Measurements from ENCODE around the gene OOSP1.
"Not testable (repeated sequence)": the region's sequence is repeated elsewhere in the genome, so short reads cannot be mapped to it uniquely, and the experiment has no call there.

The OOSP1 gene

DNA sequence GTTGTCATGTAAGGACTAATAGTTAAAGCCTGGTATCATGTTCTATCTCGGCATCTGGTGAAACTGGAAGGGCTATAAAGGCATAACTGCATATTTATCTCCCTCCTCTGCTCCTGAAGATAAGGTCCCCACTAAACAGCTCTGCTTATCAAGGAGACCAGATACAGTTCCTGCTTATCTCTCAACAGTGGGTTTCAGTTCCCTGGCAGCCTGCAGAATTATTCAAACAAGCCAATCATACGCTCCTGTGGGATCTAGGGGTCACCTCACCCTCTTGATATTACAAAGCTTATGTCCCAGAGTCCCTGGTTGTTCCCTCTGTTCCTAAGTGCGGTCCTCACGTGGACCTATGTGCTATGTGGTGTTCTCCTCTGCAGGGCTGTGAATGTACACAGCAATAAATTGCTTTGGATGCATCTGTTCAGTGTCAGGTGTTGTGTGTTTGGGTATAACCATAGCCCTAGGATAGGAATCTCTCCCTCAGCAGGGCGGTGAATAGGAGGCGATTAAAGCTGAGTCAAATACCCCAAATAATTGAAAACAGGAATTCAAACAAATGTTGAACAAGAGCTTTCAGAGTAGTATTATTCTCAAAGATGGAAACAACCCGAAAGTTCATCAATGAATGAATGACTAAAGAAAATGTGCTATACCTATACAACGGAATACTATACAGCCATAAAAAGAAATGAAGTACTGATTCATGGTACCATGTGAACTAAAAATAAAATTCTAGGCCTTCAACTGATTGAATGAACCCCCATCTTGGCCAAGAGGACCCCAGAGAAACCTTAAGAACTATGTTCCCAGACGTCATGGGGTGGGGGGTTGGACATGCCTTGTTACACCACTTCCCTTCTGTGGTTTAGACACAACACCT lies 22.5 kb downstream of the OOSP1 start:
- no peak for DNase-seq (ENCODE audit: low read depth in 1 of 2, low spot score in 1 of 2)

DNA sequence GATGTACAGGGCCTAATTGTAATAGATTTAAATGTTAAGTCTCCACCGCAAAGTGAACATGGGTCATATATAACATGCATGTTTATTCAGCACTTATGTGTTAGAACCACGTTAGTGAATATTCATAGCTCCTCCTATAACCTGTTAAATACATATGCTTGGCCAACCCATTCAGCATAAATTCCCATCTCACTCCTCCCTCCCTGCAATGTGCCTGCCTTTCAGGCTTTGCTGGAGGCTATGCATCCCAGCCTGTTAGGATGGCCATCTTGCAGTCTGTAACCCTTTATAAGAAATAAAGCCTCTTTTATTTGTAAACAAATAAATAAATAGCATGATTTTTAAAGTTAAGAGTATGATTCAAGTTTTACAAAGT lies 23.9 kb downstream of the OOSP1 start:
- no peak for DNase-seq (ENCODE audit: low read depth in 1 of 2, low spot score in 1 of 2)

DNA sequence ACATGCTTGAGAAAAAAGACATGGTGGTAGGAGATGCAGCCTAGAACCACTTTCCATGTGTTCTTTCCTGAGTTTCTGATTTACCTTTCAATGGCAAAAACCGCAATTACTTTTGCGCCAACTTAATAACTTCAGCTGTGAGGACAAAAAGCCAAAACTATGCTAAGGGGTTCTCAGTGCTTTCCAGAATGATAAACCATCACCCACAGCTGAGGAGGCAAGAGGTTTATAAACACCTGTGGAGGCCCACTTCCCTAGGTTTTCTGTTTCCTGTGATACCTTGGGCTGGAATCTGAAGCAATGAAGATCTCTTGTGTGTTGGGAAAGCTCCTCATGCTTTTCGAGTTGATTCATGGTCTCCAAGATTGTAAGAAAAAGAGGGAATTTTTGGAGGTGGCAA lies 25.5 kb downstream of the OOSP1 start, which contains the start of gene OOSP4A:
Gene OOSP4A (plus strand): TSS at position 301 of the 400 bp plus-strand sequence. CDS start 0 bp downstream, at position 301.
- DNase-seq (ENCODE audit: low read depth in 1 of 2, low spot score in 1 of 2) = no peak

DNA sequence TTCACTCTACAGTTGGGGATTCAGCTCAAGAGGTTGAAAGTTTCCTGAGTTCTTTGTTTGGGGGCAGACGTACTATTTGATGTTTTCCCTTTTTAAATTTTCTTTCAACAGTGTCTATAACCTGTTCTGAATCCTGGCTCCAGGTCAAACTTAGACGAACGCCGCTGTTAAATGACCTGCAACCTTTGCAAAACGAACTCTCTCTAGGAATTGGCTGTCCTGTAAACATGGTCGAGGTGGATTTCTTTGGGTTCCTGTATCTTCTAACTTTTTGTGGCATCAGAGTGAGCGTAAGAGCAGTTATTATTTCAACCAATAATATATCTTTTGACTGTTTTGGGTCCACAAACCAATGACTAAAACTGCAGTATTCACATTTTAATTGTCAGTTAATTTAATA lies 27.2 kb downstream of the OOSP1 start:
- DNase-seq (ENCODE audit: low read depth in 1 of 2, low spot score in 1 of 2) = no peak

DNA sequence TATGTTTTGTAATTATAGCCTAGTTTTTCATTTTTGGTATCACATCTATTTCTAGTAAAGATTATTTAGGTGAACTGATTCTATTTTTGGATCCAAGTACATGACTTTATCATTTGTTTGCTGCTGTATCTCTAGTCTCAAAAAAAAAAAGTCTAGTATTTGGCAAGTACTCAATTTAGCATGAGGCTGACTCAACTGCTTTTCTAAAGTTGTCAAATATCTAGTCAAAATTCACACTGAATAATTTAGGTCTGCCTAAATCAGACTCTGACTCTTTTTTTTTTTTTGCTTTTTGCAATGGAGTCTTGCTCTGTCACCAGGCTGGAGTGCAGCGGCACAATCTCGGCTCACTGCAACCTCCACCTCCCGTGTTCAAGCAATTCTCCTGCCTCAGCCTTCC lies 28.0 kb downstream of the OOSP1 start:
- no peak for DNase-seq (ENCODE audit: low read depth in 1 of 2, low spot score in 1 of 2)

DNA sequence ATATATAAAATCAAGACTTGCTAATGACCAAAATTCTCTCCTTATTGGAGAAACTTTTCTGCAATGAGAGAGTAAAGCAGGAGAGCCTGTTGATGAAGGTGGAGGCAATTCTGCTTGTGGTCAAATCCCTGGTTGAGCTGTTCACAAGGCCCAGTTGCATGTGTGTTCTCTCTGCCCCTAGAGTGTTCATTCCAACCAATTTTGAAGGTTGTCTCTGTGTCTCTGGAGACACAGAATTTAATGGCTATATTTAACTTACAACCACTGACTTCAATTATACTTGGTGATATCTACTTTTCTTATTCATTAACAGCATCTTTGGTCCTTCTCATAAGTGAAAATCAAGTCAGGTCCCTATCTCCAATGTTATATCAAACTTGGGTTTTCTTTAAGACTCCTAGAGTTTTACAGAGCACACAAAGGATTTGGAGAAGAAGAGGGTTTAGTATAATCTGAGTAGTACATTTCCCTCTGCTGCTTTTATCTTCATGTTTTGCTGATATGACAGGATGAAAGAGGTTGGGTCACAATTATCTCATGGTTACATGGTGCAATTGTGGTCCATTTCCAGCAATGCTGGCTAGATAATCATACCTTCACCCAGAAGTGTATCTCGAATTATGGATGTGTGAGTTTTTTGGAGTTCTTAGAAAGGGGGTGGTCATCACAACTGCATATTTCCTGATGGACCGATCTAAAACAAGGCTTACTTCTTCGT lies 29.6 kb downstream of the OOSP1 start:
- no peak for DNase-seq (ENCODE audit: low read depth in 1 of 2, low spot score in 1 of 2)

DNA sequence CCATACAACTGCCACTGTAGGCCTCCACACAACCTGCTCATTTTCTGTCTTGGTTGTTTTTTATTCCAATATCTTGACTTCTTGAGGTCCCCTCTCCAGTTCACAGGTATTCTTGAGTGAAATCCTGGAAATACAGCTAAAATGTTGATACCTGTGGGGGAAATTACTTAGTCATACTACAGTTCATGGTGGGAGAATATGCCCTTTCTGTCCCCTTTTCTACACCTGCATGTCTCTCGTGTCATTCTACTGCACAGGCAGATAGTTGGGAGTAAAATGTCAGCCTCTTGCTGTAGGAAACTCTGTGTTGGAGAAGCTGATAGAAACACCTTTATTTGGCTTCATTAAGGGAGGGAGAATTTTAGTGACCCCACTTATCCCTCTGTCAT lies 30.2 kb downstream of the OOSP1 start:
- no peak for DNase-seq (ENCODE audit: low read depth in 1 of 2, low spot score in 1 of 2)

DNA sequence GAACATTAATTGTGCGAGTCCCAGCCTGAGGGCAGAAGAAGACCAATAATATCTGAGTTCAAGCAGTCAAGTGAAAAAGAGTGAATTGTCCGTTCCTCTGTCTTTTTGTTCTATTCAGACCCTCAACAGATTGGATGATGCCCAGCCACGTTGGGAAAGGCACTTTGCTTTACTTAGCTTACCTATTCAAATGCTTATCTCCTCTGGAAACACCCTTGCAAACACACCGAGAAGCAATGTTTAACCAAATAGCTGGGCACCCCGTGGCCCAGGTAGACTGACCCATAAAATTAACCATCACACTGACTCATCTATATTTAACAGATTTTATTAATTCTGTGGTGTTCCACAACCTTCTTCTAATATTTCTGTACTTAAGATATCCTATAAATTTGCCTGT lies 34.9 kb downstream of the OOSP1 start:
- no peak for DNase-seq (ENCODE audit: low read depth in 1 of 2, low spot score in 1 of 2)

DNA sequence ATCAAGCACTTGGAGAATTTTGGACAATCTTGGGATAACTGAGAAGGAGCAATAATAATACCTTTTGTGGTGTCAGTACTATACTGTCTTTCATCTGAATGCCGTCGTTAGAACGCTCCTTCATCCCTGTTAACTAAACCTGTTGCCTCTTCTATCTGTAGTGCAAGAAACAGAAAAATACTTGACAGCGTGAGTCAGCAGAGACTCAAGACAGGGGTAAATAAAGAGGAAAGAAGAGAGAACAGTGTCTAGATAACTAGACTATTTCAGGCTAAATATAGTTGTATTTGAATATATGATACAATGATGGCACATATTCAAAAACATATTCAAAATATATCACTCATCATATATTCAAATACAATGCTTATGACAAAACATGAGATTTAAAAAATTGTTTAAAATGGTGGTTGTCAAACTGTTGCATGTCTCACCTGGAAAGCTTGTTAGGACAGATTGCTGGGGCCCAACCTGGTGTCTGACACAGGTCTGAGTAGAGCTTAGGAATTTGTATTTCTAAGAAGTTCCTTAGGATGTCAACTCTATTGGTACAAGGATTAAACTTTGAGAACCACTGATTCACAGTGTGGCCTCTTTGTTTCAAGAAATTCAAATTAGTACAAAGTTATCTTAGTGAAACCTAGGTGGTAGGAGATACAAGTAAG lies 43.0 kb downstream of the OOSP1 start:
- DNase-seq (ENCODE audit: low read depth in 1 of 2, low spot score in 1 of 2) = no peak

DNA sequence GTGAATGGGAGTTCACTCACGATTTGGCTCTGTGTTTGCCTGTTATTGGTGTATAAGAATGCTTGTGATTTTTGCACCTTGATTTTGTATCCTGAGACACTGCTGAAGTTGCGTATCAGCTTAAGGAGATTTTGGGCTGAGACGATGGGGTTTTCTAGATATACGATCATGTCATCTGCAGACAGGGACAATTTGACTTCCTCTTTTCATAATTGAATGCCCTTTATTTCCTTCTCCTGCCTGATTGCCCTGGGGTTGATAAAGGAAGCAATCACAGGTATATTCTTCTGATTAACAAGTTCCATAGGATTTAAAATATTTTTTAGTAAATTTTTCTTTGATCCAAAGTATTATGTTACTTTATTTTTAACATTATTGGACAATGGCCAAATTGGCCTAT lies 43.8 kb downstream of the OOSP1 start:
- DNase-seq (ENCODE audit: low read depth in 1 of 2, low spot score in 1 of 2) = not testable (repeated sequence)

DNA sequence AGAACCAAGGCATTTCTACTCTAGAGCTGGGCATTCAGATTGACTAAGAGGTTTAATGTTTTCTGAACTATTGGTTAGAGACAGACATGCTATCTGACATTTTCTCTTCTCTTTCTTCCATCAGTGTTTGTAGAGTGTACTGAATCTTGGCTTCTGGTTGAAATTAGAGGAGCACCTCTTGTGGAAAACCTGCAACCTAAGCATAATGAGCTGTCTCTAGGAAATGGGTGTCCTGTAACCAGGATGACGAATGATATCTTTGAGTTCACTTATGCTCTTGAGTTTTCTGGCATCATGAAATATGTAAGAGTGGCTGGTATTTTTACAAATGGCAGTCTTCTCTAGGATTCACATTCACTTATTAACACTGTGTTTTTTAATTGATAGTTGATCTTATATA lies 45.0 kb downstream of the OOSP1 start:
- no peak for DNase-seq (ENCODE audit: low read depth in 1 of 2, low spot score in 1 of 2)

DNA sequence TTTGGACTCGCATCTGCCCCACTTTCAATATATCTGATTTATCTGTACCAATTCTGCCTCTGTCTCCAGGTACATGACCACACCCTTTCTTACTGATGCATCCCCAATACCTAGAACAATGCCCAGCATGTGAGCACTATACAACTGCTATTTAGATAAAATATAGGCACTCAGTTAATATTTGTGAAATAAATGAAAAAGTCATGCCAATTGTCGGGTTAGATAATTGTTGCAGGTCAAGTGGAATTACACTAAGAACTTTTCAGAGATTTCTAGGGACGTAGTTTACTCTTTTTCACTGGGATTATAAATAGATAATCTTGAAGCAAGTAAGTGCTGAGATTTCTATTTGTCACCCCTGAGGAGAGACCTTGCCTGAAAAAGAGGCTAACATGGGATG lies 46.1 kb downstream of the OOSP1 start:
- DNase-seq (ENCODE audit: low read depth in 1 of 2, low spot score in 1 of 2) = no peak

DNA sequence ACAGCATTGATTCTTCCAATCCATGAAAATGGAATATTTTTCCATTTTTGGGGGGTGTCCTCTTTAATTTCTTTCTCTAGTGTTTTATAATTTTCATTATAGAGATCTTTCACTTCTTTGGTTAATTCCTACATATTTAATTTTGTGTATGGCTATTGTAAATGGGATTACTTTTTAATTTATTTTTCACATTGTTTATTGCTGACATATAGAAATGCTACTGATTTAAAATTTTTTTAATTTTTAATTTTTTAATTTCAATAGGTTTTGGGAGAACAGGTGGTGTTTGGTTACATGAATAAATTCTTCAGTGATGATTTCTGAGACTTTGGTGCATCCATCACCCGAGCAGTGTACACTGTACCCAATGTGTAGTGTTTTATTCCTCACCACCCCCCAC lies 52.2 kb downstream of the OOSP1 start:
- no peak for DNase-seq (ENCODE audit: low read depth in 1 of 2, low spot score in 1 of 2)

DNA sequence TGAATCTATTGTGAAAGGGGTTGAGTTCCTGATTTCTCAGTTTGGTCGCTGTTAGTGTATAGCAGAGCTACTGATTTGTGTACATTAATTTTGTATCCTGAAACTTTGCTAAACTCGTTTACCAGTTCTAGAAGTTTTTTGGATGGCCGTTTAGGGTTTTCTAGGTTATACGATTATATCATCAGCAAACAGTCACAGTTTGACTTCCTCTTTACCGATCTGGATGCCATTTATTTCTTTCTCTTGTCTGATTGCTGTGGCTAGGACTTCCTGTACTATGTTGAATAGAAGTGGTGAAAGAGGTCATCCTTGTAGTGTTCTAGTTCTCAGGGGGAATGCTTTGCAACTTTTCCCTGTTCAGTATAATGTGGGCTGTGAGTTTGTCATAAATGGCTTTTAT lies 54.2 kb downstream of the OOSP1 start:
- no peak for DNase-seq (ENCODE audit: low read depth in 1 of 2, low spot score in 1 of 2)

DNA sequence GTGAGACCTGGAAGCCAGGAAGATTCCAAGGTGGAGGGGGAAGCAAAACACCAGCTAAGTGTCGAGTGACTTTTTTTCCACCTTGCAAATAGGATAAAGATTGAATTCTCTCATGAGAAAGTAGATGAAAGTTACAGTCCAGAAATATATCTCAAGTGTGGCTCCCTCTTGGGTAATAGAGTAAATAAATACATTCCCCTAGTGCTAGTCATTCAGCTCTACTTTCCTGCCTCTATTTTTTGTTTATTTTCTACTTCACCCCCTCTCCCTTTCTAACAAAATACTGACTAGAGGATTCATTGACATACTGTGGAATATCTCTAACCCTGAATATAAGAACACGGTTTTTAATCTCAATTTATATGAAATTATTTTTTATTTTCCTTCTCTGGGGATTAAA lies 59.6 kb downstream of the OOSP1 start:
- no peak for DNase-seq (ENCODE audit: low read depth in 1 of 2, low spot score in 1 of 2)

DNA sequence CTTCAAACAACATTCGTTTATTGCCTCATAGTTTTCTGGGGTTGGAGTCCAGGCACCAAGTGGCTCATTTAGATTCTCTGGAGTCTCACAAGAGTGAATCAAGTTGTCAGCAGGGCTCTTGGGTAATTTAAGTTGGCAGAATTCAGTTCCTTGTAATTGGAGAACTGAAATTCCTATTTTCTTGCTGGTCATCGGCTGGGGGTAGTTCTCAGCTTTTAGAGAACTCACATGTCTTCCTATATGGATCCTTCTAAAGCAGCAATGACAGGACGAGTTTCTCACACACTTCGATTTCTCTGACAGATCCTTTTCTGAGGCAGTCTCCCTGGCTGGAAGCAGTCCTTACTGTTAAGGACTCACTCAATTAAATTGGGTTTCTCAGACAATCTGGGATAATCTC lies 61.5 kb downstream of the OOSP1 start:
- DNase-seq (ENCODE audit: low read depth in 1 of 2, low spot score in 1 of 2) = no peak

DNA sequence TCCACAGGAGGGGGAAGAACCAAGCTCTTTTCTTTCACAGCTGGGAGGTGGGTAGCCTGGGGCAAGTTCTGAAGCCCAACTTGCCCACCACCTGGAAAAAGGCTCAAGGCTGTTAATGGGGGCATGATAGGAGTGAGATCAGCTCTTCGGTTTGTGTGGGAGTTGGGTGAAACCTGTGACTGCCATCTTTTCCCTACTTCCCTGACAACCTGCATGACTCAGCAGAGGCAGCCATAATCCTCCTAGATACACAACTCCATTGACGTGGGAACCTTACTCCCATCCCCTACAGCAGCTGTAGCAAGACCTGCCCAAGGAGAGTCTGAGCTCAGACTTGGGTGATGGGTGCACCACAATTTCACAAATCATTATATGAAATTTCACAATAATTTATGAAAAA lies 65.5 kb downstream of the OOSP1 start:
- DNase-seq (ENCODE audit: low read depth in 1 of 2, low spot score in 1 of 2) = no peak

DNA sequence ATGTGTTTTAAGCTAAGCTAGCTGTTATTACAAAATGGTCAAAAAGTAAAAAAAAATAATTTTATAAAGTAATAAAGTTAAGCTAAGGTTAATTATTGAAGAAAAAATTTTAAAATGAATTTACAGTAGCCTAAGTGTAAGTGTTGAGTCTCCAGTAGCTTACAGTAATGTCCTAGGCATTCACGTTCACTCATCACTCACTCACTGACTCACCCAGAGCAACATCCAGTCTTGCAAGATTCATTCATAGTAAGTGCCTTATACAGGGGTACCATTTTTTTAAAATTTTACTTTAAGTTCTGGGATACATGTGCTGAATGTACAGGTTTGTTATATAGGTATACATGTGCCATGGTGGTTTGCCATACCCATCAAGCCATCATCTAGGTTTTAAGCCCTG lies 67.1 kb downstream of the OOSP1 start:
- no peak for DNase-seq (ENCODE audit: low read depth in 1 of 2, low spot score in 1 of 2)

All from activated CD4-positive, alpha-beta T cell treated with anti-CD3 and anti-CD28 coated beads, Interleukin-2, amount 50 U/mL, for 24 hours (primary cell).